Muscle layer of colon (tissue), 2 donors: ENCODE results near the gene ELAPOR2.
A peak's percentile ranks its signal among the peaks of the same experiment; 100 is the strongest.
"Not testable (repeated sequence)": the region's sequence is repeated elsewhere in the genome, so short reads cannot be mapped to it uniquely, and the experiment has no call there.

ENCODE experiments used
- H3K27ac ChIP-seq: one replicate; pipeline ENCODE4 v1.7.0; 2013; ENCODE audit warnings: low read depth, mild to moderate bottlenecking, low read length, moderate library complexity
- H3K27me3 ChIP-seq, 2 donors: one replicate each; pipeline ENCODE4 v1.7.0; 2013; ENCODE audit warnings: low read length in 2 of 2, mild to moderate bottlenecking in 2 of 2; ENCODE audit not compliant: insufficient read depth in 2 of 2, control insufficient read depth in 1 of 2
- H3K36me3 ChIP-seq: one replicate; pipeline ENCODE4 v1.7.0; 2013; ENCODE audit warnings: mild to moderate bottlenecking, low read length; ENCODE audit not compliant: insufficient read depth
- H3K4me1 ChIP-seq: one replicate; pipeline ENCODE4 v1.7.0; 2013; ENCODE audit warnings: mild to moderate bottlenecking, low read length; ENCODE audit not compliant: insufficient read depth
- H3K4me3 ChIP-seq, 2 donors: one replicate each; pipeline ENCODE4 v1.7.0; 2013; ENCODE audit warnings: low read length in 2 of 2, low read depth in 1 of 2, mild to moderate bottlenecking in 1 of 2, moderate library complexity in 1 of 2
- H3K9ac ChIP-seq: one replicate; pipeline ENCODE4 v1.7.0; 2013; ENCODE audit warnings: low read length
- H3K9me3 ChIP-seq: one replicate; pipeline ENCODE4 v1.7.0; 2013; ENCODE audit warnings: mild to moderate bottlenecking, low read length
- donor health status: abdominal sarcoma.
- donor health status: Adenocarcinoma of cecum.

Gene ELAPOR2, protein sequence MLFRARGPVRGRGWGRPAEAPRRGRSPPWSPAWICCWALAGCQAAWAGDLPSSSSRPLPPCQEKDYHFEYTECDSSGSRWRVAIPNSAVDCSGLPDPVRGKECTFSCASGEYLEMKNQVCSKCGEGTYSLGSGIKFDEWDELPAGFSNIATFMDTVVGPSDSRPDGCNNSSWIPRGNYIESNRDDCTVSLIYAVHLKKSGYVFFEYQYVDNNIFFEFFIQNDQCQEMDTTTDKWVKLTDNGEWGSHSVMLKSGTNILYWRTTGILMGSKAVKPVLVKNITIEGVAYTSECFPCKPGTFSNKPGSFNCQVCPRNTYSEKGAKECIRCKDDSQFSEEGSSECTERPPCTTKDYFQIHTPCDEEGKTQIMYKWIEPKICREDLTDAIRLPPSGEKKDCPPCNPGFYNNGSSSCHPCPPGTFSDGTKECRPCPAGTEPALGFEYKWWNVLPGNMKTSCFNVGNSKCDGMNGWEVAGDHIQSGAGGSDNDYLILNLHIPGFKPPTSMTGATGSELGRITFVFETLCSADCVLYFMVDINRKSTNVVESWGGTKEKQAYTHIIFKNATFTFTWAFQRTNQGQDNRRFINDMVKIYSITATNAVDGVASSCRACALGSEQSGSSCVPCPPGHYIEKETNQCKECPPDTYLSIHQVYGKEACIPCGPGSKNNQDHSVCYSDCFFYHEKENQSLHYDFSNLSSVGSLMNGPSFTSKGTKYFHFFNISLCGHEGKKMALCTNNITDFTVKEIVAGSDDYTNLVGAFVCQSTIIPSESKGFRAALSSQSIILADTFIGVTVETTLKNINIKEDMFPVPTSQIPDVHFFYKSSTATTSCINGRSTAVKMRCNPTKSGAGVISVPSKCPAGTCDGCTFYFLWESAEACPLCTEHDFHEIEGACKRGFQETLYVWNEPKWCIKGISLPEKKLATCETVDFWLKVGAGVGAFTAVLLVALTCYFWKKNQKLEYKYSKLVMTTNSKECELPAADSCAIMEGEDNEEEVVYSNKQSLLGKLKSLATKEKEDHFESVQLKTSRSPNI

DNA sequence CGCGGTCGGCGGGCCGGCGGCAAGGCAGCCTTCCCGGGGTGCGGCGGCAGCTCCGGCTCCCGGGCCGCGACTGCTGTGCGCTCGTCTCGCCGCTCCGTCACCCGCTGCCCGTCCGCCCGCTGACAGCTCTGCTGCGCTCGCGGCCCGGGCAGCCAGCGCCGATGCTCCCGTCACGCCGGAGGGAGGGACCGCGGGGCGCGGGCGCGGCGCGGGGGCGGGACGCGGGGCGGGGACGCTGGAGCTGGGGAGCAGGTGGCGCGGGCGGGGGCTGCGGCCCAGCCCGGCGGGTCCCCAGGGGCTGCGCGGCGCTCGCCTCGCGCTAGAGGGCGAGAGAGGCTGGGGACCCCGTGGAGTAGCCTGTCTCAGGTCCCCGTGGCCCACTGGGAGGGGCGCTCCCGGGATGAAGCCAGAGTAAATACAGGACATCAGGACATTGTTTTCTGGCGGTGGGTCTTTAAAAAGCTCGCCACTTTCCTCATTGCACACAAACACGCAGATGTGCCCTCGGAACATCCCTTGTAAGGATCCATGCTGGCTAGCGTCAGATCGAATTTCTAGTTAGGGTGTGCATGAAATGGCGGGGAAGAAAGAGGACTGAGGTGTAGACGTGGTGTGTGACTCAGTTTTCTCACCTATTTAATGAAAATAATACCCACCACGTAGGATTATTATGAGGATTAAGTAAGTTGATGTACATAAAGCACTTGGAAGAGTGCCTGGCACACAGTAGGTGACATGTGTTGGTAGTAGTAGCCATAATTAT is at the start of gene ELAPOR2:
ELAPOR2 (minus strand) TSS at position 130 of the 763 bp plus-strand sequence. CDS start 141 bp downstream, outside the sequence.
- Histone ChIP-seq H3K4me1 (peaks cover 9% of the 10 kb centered on the region), H3K27me3 (no peaks in the 10 kb centered on the region), H3K36me3 (no peaks in the 10 kb centered on the region), H3K27ac (peak within 1 kb of the TSS; percentile 36), H3K9me3 (no peaks in the 10 kb centered on the region), H3K9ac (peak within 1 kb of the TSS; percentile 57), H3K4me3 (peak within 1 kb of the TSS; percentile 45 to 84)

DNA sequence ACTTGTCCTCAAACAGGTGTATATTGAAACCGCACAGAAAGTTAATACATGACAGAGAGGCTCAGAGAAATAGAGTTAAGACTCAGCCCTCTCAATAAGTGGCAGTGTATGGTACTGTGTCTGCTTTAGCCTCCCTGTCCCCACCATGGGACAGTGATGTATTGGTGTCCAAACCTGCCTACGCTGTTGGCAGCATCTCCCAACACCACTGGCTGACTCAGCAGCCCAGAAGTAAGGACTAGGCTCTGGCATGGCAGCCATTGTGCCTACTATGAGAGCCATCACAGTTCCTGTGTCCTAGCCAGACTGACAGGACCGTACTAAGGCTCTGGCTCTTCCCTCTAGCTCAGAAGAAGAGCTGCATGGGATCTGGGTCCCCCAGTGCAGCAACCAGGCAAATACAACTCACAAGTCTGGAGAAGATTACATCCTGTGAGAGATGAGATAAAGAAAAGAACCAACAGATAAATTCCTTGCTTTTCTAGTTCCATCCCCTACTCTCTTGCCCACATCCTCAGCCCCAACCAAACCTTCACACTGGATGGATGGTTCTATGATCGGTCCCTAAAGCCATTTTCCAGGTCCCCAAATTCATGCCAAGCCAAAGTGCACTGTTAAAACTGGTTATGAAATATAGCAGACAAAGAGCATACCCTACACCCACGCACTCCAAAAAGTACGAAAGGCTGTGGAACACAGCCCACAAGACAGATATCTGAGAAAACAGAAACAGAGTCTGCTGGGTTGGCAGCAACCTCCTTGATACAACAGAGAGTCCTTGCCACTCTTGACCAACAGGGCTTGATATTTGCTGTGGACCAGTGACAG is 48.7 kb upstream of the ELAPOR2 start:
- no peak overlapping the region for H3K27ac ChIP-seq
- no peaks in the 10 kb centered on the region for H3K4me1 ChIP-seq
- no peaks in the 10 kb centered on the region for H3K36me3 ChIP-seq
- H3K4me3 ChIP-seq: no peak overlapping the region
- no peaks in the 10 kb centered on the region for H3K27me3 ChIP-seq
- no peak overlapping the region for H3K9ac ChIP-seq
- H3K9me3 ChIP-seq: no peaks in the 10 kb centered on the region

DNA sequence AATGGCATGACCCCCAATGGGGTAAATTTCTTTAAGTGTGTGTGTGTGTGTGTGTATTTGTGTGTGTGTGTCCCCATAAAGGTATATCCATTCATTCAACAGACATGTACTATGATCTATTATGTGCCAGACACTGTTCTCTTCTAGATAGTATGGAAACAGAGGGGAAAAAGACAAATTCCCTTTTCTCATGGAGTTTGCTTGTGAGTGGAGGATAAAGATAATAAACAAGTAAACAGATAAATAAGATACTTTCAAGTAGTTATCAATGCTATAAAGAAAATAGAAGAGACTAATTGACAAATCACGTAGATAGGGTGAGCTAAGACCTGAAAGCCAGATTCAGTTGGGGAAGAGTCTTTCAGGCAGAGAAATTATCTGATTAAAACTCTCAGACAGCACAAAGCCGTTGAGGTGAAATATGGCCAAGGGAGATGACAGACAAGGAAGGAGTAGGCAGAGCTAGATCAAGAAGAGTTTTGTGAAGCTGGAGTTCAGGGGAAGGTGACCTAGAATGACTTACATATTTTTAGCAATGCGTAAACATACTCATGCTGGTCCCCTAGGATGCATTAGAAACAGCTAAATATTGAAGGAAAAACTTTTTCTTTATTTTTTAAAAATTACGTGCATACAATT is 47.6 kb upstream of the ELAPOR2 start:
- Histone ChIP-seq H3K27ac (no peak overlapping the region), H3K4me1 (no peaks in the 10 kb centered on the region), H3K27me3 (no peaks in the 10 kb centered on the region), H3K9me3 (no peaks in the 10 kb centered on the region), H3K9ac (no peak overlapping the region), H3K4me3 (no peak overlapping the region), H3K36me3 (no peaks in the 10 kb centered on the region)

DNA sequence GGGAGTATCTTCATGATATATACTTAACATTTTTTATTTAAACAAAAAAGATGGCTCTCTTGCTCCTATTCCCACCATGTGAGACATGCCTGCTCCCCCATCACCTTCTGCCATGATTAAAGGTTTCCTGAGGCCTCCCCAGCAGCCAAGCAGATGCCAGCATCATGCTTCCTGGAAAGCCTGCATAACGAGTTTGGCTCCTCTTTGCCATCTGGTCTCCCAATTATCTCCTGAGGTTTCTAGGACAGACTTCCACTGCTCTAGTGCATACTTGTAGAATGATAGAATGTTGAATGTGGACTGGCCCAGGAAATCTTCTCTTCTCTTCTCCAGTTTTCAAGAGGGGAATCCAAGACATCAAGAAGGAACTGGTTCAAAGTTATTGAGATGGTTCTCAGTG is 45.9 kb upstream of the ELAPOR2 start:
- Histone ChIP-seq H3K9me3 (no peaks in the 10 kb centered on the region), H3K27me3 (no peaks in the 10 kb centered on the region), H3K27ac (no peak overlapping the region), H3K9ac (no peak overlapping the region), H3K4me3 (no peak overlapping the region), H3K4me1 (no peaks in the 10 kb centered on the region), H3K36me3 (no peaks in the 10 kb centered on the region)

DNA sequence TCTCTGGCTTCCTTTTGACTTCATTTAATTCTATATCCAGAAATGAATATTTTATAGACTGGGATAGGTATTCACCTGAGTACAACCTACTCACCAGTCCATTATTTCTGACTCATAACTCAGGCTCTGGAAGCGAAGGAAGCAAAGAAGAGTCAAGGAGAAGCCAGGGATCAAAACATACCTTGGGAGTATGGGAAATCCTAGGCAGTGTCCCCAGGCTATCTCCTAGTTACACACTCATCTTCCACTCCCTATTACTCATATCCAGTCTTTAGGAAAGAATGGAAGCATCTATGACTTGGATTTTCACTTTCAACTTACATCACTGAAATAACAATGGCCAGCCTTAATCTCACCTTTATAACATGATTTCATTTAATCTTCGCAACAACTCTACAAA is 40.9 kb upstream of the ELAPOR2 start:
- H3K4me3 ChIP-seq: no peak overlapping the region
- no peaks in the 10 kb centered on the region for H3K9me3 ChIP-seq
- no peaks in the 10 kb centered on the region for H3K27me3 ChIP-seq
- H3K4me1 ChIP-seq: no peaks in the 10 kb centered on the region
- no peak overlapping the region for H3K9ac ChIP-seq
- H3K36me3 ChIP-seq: no peaks in the 10 kb centered on the region
- H3K27ac ChIP-seq: no peak overlapping the region

DNA sequence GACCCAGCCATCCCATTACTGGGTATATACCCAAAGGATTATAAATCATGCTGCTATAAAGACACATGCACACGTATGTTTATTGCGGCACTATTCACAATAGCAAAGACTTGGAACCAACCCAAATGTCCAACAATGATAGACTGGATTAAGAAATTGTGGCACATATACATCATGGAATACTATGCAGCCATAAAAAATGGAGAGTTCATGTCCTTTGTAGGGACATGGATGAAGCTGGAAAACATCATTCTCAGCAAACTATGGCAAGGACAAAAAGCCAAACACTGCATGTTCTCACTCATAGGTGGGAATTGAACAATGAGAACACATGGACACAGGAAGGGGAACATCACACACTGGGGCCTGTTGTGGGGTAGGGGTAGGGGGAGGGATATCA is 37.9 kb upstream of the ELAPOR2 start:
- not testable (repeated sequence) for H3K9me3 ChIP-seq, H3K27ac ChIP-seq, H3K4me1 ChIP-seq, H3K27me3 ChIP-seq, H3K9ac ChIP-seq, H3K36me3 ChIP-seq, H3K4me3 ChIP-seq

DNA sequence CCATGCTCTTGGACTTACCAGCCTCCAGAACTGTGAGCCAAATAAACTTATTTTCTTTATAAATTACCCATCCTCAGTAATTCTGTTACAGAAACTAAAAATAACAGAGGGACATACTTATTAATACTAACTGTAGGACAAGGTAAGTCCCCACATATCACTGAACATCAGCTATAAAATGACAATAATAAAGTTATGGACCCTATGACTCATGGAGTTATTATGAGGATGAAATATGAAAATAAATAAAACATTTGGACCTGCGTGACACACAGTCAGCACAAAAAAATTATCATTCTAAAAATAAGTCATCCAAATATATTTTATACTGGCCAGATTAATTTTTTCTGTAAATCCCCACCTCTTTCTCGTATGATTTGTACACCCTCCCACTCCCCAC is 34.9 kb upstream of the ELAPOR2 start:
- Histone ChIP-seq H3K27me3 (no peaks in the 10 kb centered on the region), H3K4me3 (no peak overlapping the region)

DNA sequence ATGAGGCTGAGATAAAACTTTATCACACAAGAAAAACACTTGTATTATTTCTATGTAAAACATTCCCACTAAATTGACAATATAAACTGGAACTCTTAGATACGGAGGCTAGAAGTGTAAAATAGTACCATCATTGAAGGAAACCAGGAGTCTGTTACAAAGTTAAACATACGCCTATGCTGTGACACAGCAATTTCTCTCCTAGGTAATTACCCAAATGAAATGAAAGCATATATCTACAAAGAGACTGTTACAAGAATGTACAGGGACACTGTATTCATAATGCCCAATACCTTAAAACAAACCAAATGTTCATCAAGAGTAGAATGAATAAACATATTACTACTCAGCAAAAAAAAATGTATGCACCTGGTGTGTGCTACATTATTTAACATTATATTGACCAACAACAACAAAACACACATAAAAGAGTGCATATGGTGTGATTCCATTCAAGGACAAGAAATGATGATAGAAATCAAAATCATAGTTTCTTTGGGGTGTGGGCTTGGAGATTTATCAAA is 33.2 kb upstream of the ELAPOR2 start:
- H3K9me3 ChIP-seq: no peaks in the 10 kb centered on the region
- H3K4me1 ChIP-seq: no peaks in the 10 kb centered on the region
- H3K27me3 ChIP-seq: no peaks in the 10 kb centered on the region
- no peak overlapping the region for H3K9ac ChIP-seq
- no peak overlapping the region for H3K4me3 ChIP-seq
- no peaks in the 10 kb centered on the region for H3K36me3 ChIP-seq
- H3K27ac ChIP-seq: no peak overlapping the region

More for the DNA sequence above, 34.9 kb upstream of the ELAPOR2 start:
- Histone ChIP-seq H3K36me3 (no peaks in the 10 kb centered on the region), H3K9me3 (no peaks in the 10 kb centered on the region), H3K27ac (no peak overlapping the region), H3K9ac (no peak overlapping the region), H3K4me1 (no peaks in the 10 kb centered on the region)

DNA sequence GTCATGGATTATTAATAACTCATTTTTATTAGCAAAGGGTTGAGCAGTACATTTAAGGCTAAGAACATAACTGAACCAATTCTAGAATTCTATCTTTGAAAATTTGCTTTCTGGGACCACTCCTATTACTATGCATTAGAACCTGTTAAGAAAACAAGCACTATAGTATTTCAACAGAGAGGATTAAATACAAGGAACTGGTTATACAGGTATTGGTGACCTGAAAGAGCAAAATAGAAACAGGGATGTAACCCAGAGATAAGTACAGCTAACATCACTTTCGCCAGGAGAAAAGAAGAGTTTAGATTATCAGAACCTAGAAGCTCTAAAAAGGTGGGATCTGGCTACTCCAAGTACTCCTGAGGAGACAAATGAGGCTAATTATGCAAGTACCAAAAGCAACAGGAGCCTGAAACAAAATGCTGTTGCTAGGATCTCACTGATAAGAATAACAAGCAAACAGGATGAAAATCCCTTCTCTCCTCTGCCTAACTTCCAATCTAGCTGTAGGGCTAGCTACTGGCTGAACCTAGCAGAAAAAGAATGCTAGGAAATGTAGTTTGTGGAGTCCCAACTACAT is 32.1 kb upstream of the ELAPOR2 start:
- Histone ChIP-seq H3K36me3 (no peaks in the 10 kb centered on the region), H3K4me1 (no peaks in the 10 kb centered on the region), H3K9ac (no peak overlapping the region), H3K27me3 (no peaks in the 10 kb centered on the region), H3K9me3 (no peaks in the 10 kb centered on the region), H3K27ac (no peak overlapping the region), H3K4me3 (no peak overlapping the region)
